ENCODE results near the gene MUC4.

The MUC4 gene

GRCh38 chr3:195811756-195812155 is at the start of gene MUC4:
TSS of gene MUC4 (minus strand) at chr3:195811929. CDS start at chr3:195811817, 112 bp downstream.
- no peak for DNase-seq (ENCODE audit: low read depth)

- DNase-seq (ENCODE audit: low read depth): no peak
Observed at GRCh38 chr3:195860456-195860855, 48.7 kb upstream of the MUC4 start.

- DNase-seq (ENCODE audit: low read depth): no peak
Observed at GRCh38 chr3:195859846-195860411, 48.2 kb upstream of the MUC4 start.

- peak; percentile 62 for DNase-seq (ENCODE audit: low read depth)
Observed at GRCh38 chr3:195859061-195859845, 47.5 kb upstream of the MUC4 start.

GRCh38 chr3:195856410-195857084 is 44.8 kb upstream of the MUC4 start:
- DNase-seq (ENCODE audit: low read depth): no peak

GRCh38 chr3:195855471-195856409 is 44.0 kb upstream of the MUC4 start:
- DNase-seq (ENCODE audit: low read depth): no peak

GRCh38 chr3:195854628-195855294 is 43.0 kb upstream of the MUC4 start:
- no peak for DNase-seq (ENCODE audit: low read depth)

GRCh38 chr3:195853996-195854395 is 42.3 kb upstream of the MUC4 start:
- DNase-seq (ENCODE audit: low read depth): no peak

GRCh38 chr3:195853036-195853435 is 41.3 kb upstream of the MUC4 start:
- no peak for DNase-seq (ENCODE audit: low read depth)

- peak; percentile 86 for DNase-seq (ENCODE audit: low read depth)
Observed at GRCh38 chr3:195850857-195851543, 39.3 kb upstream of the MUC4 start.

- DNase-seq (ENCODE audit: low read depth): no peak
Observed at GRCh38 chr3:195849322-195850074, 37.8 kb upstream of the MUC4 start.

GRCh38 chr3:195847055-195847950 is 35.6 kb upstream of the MUC4 start:
- peak; percentile 71 for DNase-seq (ENCODE audit: low read depth)

GRCh38 chr3:195845483-195845882 is 33.8 kb upstream of the MUC4 start:
- DNase-seq (ENCODE audit: low read depth): no peak

GRCh38 chr3:195844671-195845218 is 33.0 kb upstream of the MUC4 start:
- no peak for DNase-seq (ENCODE audit: low read depth)

GRCh38 chr3:195839260-195840010 is 27.7 kb upstream of the MUC4 start:
- no peak for DNase-seq (ENCODE audit: low read depth)

- no peak for DNase-seq (ENCODE audit: low read depth)
Observed at GRCh38 chr3:195838714-195839113, 27.0 kb upstream of the MUC4 start.

- DNase-seq (ENCODE audit: low read depth): no peak
Observed at GRCh38 chr3:195836476-195837135, 24.9 kb upstream of the MUC4 start.
